SK-N-SH treated with all-trans-retinoic acid at 6 μM for 48 hours (cell line): ENCODE data around the gene SCGB2B2.

ENCODE experiments used
- ATAC-seq: fragments of 200-7000 bp; cut with Tn5 transposase; 3 replicates; pipeline ENCODE4 v1.9.1; 2020; ENCODE audit warnings: mild to moderate bottlenecking, moderate library complexity
- ARNTL ChIP-seq: fragments of 450-650 bp; formaldehyde crosslinking; IDR thresholded peaks from 2 replicates; pipeline ENCODE4 v1.5.0; 2020; ENCODE audit warnings: low read depth, mild to moderate bottlenecking, moderate library complexity, borderline replicate concordance
- BACH2 ChIP-seq: fragments of 250-450 bp; sonication (Bioruptor Pico); IDR thresholded peaks from 2 replicates; pipeline ENCODE4 v1.9.0; 2021; ENCODE audit warnings: mild to moderate bottlenecking, borderline replicate concordance
- CREB5 ChIP-seq: fragments of 250-450 bp; sonication (Bioruptor Pico); IDR thresholded peaks from 2 replicates; pipeline ENCODE4 v1.5.1; 2020; ENCODE audit warnings: low read depth, mild to moderate bottlenecking, moderate library complexity
- CSDC2 ChIP-seq: fragments of 250-450 bp; sonication (Bioruptor Pico); IDR thresholded peaks from 2 replicates; pipeline ENCODE4 v1.5.0; 2020; ENCODE audit warnings: mild to moderate bottlenecking, moderate library complexity
- CSRNP3 ChIP-seq: fragments of 250-450 bp; sonication (Bioruptor Pico); IDR thresholded peaks from 2 replicates; pipeline ENCODE4 v1.5.1; 2021; ENCODE audit warnings: mild to moderate bottlenecking, moderate library complexity
- GLIS3 ChIP-seq: fragments of 250-450 bp; sonication (Bioruptor Pico); IDR thresholded peaks from 2 replicates; pipeline ENCODE4 v1.5.0; 2020; ENCODE audit warnings: mild to moderate bottlenecking, moderate library complexity
- ISL1 ChIP-seq: fragments of 250-450 bp; sonication (Bioruptor Pico); IDR thresholded peaks from 2 replicates; pipeline ENCODE4 v2.1.2; 2022; ENCODE audit warnings: mild to moderate bottlenecking, moderate library complexity
- OSR1 ChIP-seq: fragments of 250-450 bp; sonication (Bioruptor Pico); IDR thresholded peaks from 2 replicates; pipeline ENCODE4 v1.8.0; 2022; ENCODE audit warnings: moderate library complexity, mild to moderate bottlenecking, inconsistent platforms
- PATZ1 ChIP-seq: fragments of 250-450 bp; sonication (Bioruptor Pico); IDR thresholded peaks from 2 replicates; pipeline ENCODE4 v1.8.0; 2020; ENCODE audit warnings: mild to moderate bottlenecking, moderate library complexity, borderline replicate concordance
- POU6F1 ChIP-seq: fragments of 250-450 bp; sonication (Bioruptor Pico); IDR thresholded peaks from 2 replicates; pipeline ENCODE4 v1.8.0; 2021; ENCODE audit warnings: low read depth, mild to moderate bottlenecking, moderate library complexity, borderline replicate concordance
- PPARA ChIP-seq: fragments of 250-450 bp; sonication (Bioruptor Pico); IDR thresholded peaks from 2 replicates; pipeline ENCODE4 v1.5.0; 2020; ENCODE audit warnings: mild to moderate bottlenecking, borderline replicate concordance
- RARB ChIP-seq: fragments of 250-450 bp; sonication (Bioruptor Pico); IDR thresholded peaks from 2 replicates; pipeline ENCODE4 v1.8.0; 2021; ENCODE audit warnings: mild to moderate bottlenecking, moderate library complexity
- SNAI2 ChIP-seq: fragments of 250-450 bp; sonication (Bioruptor Pico); IDR thresholded peaks from 2 replicates; pipeline ENCODE4 v1.5.0; 2020; ENCODE audit warnings: mild to moderate bottlenecking, moderate library complexity
- TCF4 ChIP-seq: fragments of 250-450 bp; sonication (Bioruptor Pico); IDR thresholded peaks from 2 replicates; pipeline ENCODE4 v1.8.0; 2021; ENCODE audit warnings: mild to moderate bottlenecking, moderate library complexity, borderline replicate concordance
- TOX ChIP-seq: fragments of 250-450 bp; sonication (Bioruptor Pico); IDR thresholded peaks from 2 replicates; pipeline ENCODE4 v1.8.0; 2021; ENCODE audit warnings: mild to moderate bottlenecking, moderate library complexity, borderline replicate concordance
- TSHZ2 ChIP-seq: fragments of 250-450 bp; sonication (Bioruptor Pico); IDR thresholded peaks from 2 replicates; pipeline ENCODE4 v1.5.0; 2020; ENCODE audit warnings: mild to moderate bottlenecking, moderate library complexity
- ZC3H10 ChIP-seq: fragments of 250-450 bp; sonication (Bioruptor Pico); IDR thresholded peaks from 2 replicates; pipeline ENCODE4 v1.5.1; 2021; ENCODE audit warnings: mild to moderate bottlenecking, moderate library complexity
- ZFP3 ChIP-seq: fragments of 250-450 bp; sonication (Bioruptor Pico); IDR thresholded peaks from 2 replicates; pipeline ENCODE4 v1.5.0; 2020; ENCODE audit warnings: mild to moderate bottlenecking, moderate library complexity
- ZFP30 ChIP-seq: fragments of 450-650 bp; formaldehyde crosslinking; IDR thresholded peaks from 2 replicates; pipeline ENCODE4 v1.5.0; 2022; ENCODE audit warnings: mild to moderate bottlenecking, moderate library complexity
- ZNF565 ChIP-seq: fragments of 450-650 bp; formaldehyde crosslinking; conservative IDR thresholded peaks from 2 replicates; pipeline ENCODE4 v1.5.0; 2020; ENCODE audit warnings: low read depth, mild to moderate bottlenecking, moderate library complexity
- ZNF8 ChIP-seq: fragments of 450-650 bp; formaldehyde crosslinking; IDR thresholded peaks from 2 replicates; pipeline ENCODE4 v1.5.0; 2020; ENCODE audit warnings: mild to moderate bottlenecking, moderate library complexity

The SCGB2B2 gene

GRCh38 chr19:34713262-34713637 lies 36.3 kb upstream of the SCGB2B2 start:
- no peak for ATAC-seq
- TF ChIP-seq ZFP30 (CRISPR knock-in tag) (no peak), OSR1 (CRISPR knock-in tag) (no peak), CREB5 (CRISPR knock-in tag) (no peak), TOX (CRISPR knock-in tag) (no peak), CSDC2 (no peak), SNAI2 (CRISPR knock-in tag) (no peak), PPARA (CRISPR knock-in tag) (no peak), ZNF8 (no peak), ZFP3 (no peak), ISL1 (CRISPR knock-in tag) (no peak), ZC3H10 (CRISPR knock-in tag) (no peak), ARNTL (no peak), BACH2 (CRISPR knock-in tag) (no peak), TCF4 (CRISPR knock-in tag) (no peak), POU6F1 (CRISPR knock-in tag) (no peak), PATZ1 (CRISPR knock-in tag) (no peak), GLIS3 (CRISPR knock-in tag) (no peak), TSHZ2 (CRISPR knock-in tag) (no peak)

GRCh38 chr19:34712395-34713261 lies 35.7 kb upstream of the SCGB2B2 start:
- peak; percentile 82 for ATAC-seq
- TF ChIP-seq SNAI2 (CRISPR knock-in tag) (no peak), GLIS3 (CRISPR knock-in tag) (no peak), BACH2 (CRISPR knock-in tag) (no peak), TCF4 (CRISPR knock-in tag) (no peak)

GRCh38 chr19:34711890-34712289 lies 34.9 kb upstream of the SCGB2B2 start:
- ATAC-seq = no peak
- no peak for TF ChIP-seq GLIS3 (CRISPR knock-in tag)
- TF ChIP-seq TOX (CRISPR knock-in tag) = no peak
- TF ChIP-seq ZNF565 (CRISPR knock-in tag) = no peak
- no peak for TF ChIP-seq RARB
- TF ChIP-seq ISL1 (CRISPR knock-in tag) = no peak
- TF ChIP-seq CSRNP3 (CRISPR knock-in tag) = no peak
- TF ChIP-seq TSHZ2 (CRISPR knock-in tag) = no peak
- TF ChIP-seq BACH2 (CRISPR knock-in tag) = no peak
